ENCODE measurements around the gene OPCML.

Gene OPCML

GRCh38 chr11:133041928-133042882 is 490.1 kb downstream of the OPCML start:
- Histone ChIP-seq H3K4me3 (ENCODE audit: low read length in 2 of 2) (no peak overlapping the region), H3K9ac (ENCODE audit: low read length in 2 of 2) (no peak overlapping the region), H3K9me3 (ENCODE audit: control insufficient read depth in 2 of 2, low read length in 2 of 2) (no peaks in the 10 kb centered on the region), H3K4me1 (ENCODE audit: control insufficient read depth, insufficient read depth, low read length) (no peaks in the 10 kb centered on the region), H3K27me3 (ENCODE audit: control insufficient read depth in 1 of 2, insufficient read depth in 2 of 2, low read length in 2 of 2) (peaks cover 12 to 24% of the 10 kb centered on the region in 2 donors), H3K27ac (ENCODE audit: low read length) (no peak overlapping the region), H3K36me3 (ENCODE audit: control insufficient read depth in 2 of 2, insufficient read depth in 2 of 2, low read length in 2 of 2) (no peaks in the 10 kb centered on the region)

- Histone ChIP-seq H3K9ac (ENCODE audit: low read length in 2 of 2) (no peak overlapping the region), H3K27me3 (ENCODE audit: control insufficient read depth in 1 of 2, insufficient read depth in 2 of 2, low read length in 2 of 2) (peaks cover 9 to 21% of the 10 kb centered on the region in 2 donors), H3K36me3 (ENCODE audit: control insufficient read depth in 2 of 2, insufficient read depth in 2 of 2, low read length in 2 of 2) (no peaks in the 10 kb centered on the region), H3K27ac (ENCODE audit: low read length) (no peak overlapping the region), H3K4me3 (ENCODE audit: low read length in 2 of 2) (no peak overlapping the region), H3K9me3 (ENCODE audit: control insufficient read depth in 2 of 2, low read length in 2 of 2) (no peaks in the 10 kb centered on the region), H3K4me1 (ENCODE audit: control insufficient read depth, insufficient read depth, low read length) (no peaks in the 10 kb centered on the region)
Measured at GRCh38 chr11:133041181-133041580, 491.1 kb downstream of the OPCML start.

GRCh38 chr11:133040289-133040900 is 491.9 kb downstream of the OPCML start:
- no peaks in the 10 kb centered on the region for H3K4me1 ChIP-seq (ENCODE audit: control insufficient read depth, insufficient read depth, low read length)
- no peaks in the 10 kb centered on the region for H3K36me3 ChIP-seq (ENCODE audit: control insufficient read depth in 2 of 2, insufficient read depth in 2 of 2, low read length in 2 of 2)
- H3K27me3 ChIP-seq (ENCODE audit: control insufficient read depth in 1 of 2, insufficient read depth in 2 of 2, low read length in 2 of 2) = peaks cover 5 to 13% of the 10 kb centered on the region in 2 donors
- no peak overlapping the region for H3K4me3 ChIP-seq (ENCODE audit: low read length in 2 of 2)
- no peak overlapping the region for H3K9ac ChIP-seq (ENCODE audit: low read length in 2 of 2)
- H3K27ac ChIP-seq (ENCODE audit: low read length) = no peak overlapping the region
- no peaks in the 10 kb centered on the region for H3K9me3 ChIP-seq (ENCODE audit: control insufficient read depth in 2 of 2, low read length in 2 of 2)

- peaks cover 3 to 5% of the 10 kb centered on the region in 2 donors for H3K27me3 ChIP-seq (ENCODE audit: control insufficient read depth in 1 of 2, insufficient read depth in 2 of 2, low read length in 2 of 2)
Measured at GRCh38 chr11:133038850-133039249, 493.5 kb downstream of the OPCML start.

GRCh38 chr11:133034929-133035328 is 497.4 kb downstream of the OPCML start:
- no peak overlapping the region for H3K4me3 ChIP-seq (ENCODE audit: low read length in 2 of 2)
- H3K36me3 ChIP-seq (ENCODE audit: control insufficient read depth in 2 of 2, insufficient read depth in 2 of 2, low read length in 2 of 2) = no peaks in the 10 kb centered on the region
- H3K27ac ChIP-seq (ENCODE audit: low read length) = no peak overlapping the region
- H3K9me3 ChIP-seq (ENCODE audit: control insufficient read depth in 2 of 2, low read length in 2 of 2) = no peaks in the 10 kb centered on the region
- H3K4me1 ChIP-seq (ENCODE audit: control insufficient read depth, insufficient read depth, low read length) = no peaks in the 10 kb centered on the region
- no peaks in the 10 kb centered on the region for H3K27me3 ChIP-seq (ENCODE audit: control insufficient read depth in 1 of 2, insufficient read depth in 2 of 2, low read length in 2 of 2)
- H3K9ac ChIP-seq (ENCODE audit: low read length in 2 of 2) = no peak overlapping the region

More at GRCh38 chr11:133038850-133039249, 493.5 kb downstream of the OPCML start:
- H3K4me1 ChIP-seq (ENCODE audit: control insufficient read depth, insufficient read depth, low read length) = no peaks in the 10 kb centered on the region
- H3K36me3 ChIP-seq (ENCODE audit: control insufficient read depth in 2 of 2, insufficient read depth in 2 of 2, low read length in 2 of 2) = no peaks in the 10 kb centered on the region
- no peaks in the 10 kb centered on the region for H3K9me3 ChIP-seq (ENCODE audit: control insufficient read depth in 2 of 2, low read length in 2 of 2)
- H3K9ac ChIP-seq (ENCODE audit: low read length in 2 of 2) = no peak overlapping the region
- no peak overlapping the region for H3K27ac ChIP-seq (ENCODE audit: low read length)
- H3K4me3 ChIP-seq (ENCODE audit: low read length in 2 of 2) = no peak overlapping the region

- Histone ChIP-seq H3K4me3 (ENCODE audit: low read length in 2 of 2) (no peak overlapping the region), H3K4me1 (ENCODE audit: control insufficient read depth, insufficient read depth, low read length) (no peaks in the 10 kb centered on the region), H3K9ac (ENCODE audit: low read length in 2 of 2) (no peak overlapping the region), H3K27ac (ENCODE audit: low read length) (no peak overlapping the region), H3K27me3 (ENCODE audit: control insufficient read depth in 1 of 2, insufficient read depth in 2 of 2, low read length in 2 of 2) (peaks cover 0 to 8% of the 10 kb centered on the region in 2 donors), H3K36me3 (ENCODE audit: control insufficient read depth in 2 of 2, insufficient read depth in 2 of 2, low read length in 2 of 2) (no peaks in the 10 kb centered on the region), H3K9me3 (ENCODE audit: control insufficient read depth in 2 of 2, low read length in 2 of 2) (no peaks in the 10 kb centered on the region)
Measured at GRCh38 chr11:133029107-133029506, 503.2 kb downstream of the OPCML start.

- Histone ChIP-seq H3K9me3 (ENCODE audit: control insufficient read depth in 2 of 2, low read length in 2 of 2) (no peaks in the 10 kb centered on the region), H3K4me3 (ENCODE audit: low read length in 2 of 2) (no peak overlapping the region), H3K36me3 (ENCODE audit: control insufficient read depth in 2 of 2, insufficient read depth in 2 of 2, low read length in 2 of 2) (no peaks in the 10 kb centered on the region), H3K9ac (ENCODE audit: low read length in 2 of 2) (no peak overlapping the region), H3K27me3 (ENCODE audit: control insufficient read depth in 1 of 2, insufficient read depth in 2 of 2, low read length in 2 of 2) (peaks cover 0 to 12% of the 10 kb centered on the region in 2 donors), H3K27ac (ENCODE audit: low read length) (no peak overlapping the region), H3K4me1 (ENCODE audit: control insufficient read depth, insufficient read depth, low read length) (no peaks in the 10 kb centered on the region)
Measured at GRCh38 chr11:133026952-133027351, 505.3 kb downstream of the OPCML start.

GRCh38 chr11:133024301-133024700 is 508.0 kb downstream of the OPCML start:
- Histone ChIP-seq H3K36me3 (ENCODE audit: control insufficient read depth in 2 of 2, insufficient read depth in 2 of 2, low read length in 2 of 2) (no peaks in the 10 kb centered on the region), H3K9ac (ENCODE audit: low read length in 2 of 2) (no peak overlapping the region), H3K27me3 (ENCODE audit: control insufficient read depth in 1 of 2, insufficient read depth in 2 of 2, low read length in 2 of 2) (peaks cover 0 to 16% of the 10 kb centered on the region in 2 donors), H3K9me3 (ENCODE audit: control insufficient read depth in 2 of 2, low read length in 2 of 2) (no peaks in the 10 kb centered on the region), H3K4me1 (ENCODE audit: control insufficient read depth, insufficient read depth, low read length) (no peaks in the 10 kb centered on the region), H3K27ac (ENCODE audit: low read length) (no peak overlapping the region), H3K4me3 (ENCODE audit: low read length in 2 of 2) (no peak overlapping the region)

- no peaks in the 10 kb centered on the region for H3K9me3 ChIP-seq (ENCODE audit: control insufficient read depth in 2 of 2, low read length in 2 of 2)
- no peak overlapping the region for H3K27ac ChIP-seq (ENCODE audit: low read length)
- no peak overlapping the region for H3K9ac ChIP-seq (ENCODE audit: low read length in 2 of 2)
- no peaks in the 10 kb centered on the region for H3K4me1 ChIP-seq (ENCODE audit: control insufficient read depth, insufficient read depth, low read length)
- H3K4me3 ChIP-seq (ENCODE audit: low read length in 2 of 2) = no peak overlapping the region
- peaks cover 0 to 16% of the 10 kb centered on the region in 2 donors for H3K27me3 ChIP-seq (ENCODE audit: control insufficient read depth in 1 of 2, insufficient read depth in 2 of 2, low read length in 2 of 2)
- no peaks in the 10 kb centered on the region for H3K36me3 ChIP-seq (ENCODE audit: control insufficient read depth in 2 of 2, insufficient read depth in 2 of 2, low read length in 2 of 2)
Measured at GRCh38 chr11:133023232-133023631, 509.1 kb downstream of the OPCML start.

- Histone ChIP-seq H3K27me3 (ENCODE audit: control insufficient read depth in 1 of 2, insufficient read depth in 2 of 2, low read length in 2 of 2) (peaks cover 0 to 9% of the 10 kb centered on the region in 2 donors), H3K36me3 (ENCODE audit: control insufficient read depth in 2 of 2, insufficient read depth in 2 of 2, low read length in 2 of 2) (no peaks in the 10 kb centered on the region), H3K9ac (ENCODE audit: low read length in 2 of 2) (no peak overlapping the region), H3K9me3 (ENCODE audit: control insufficient read depth in 2 of 2, low read length in 2 of 2) (peaks cover 0 to 1% of the 10 kb centered on the region in 2 donors), H3K4me1 (ENCODE audit: control insufficient read depth, insufficient read depth, low read length) (no peaks in the 10 kb centered on the region), H3K27ac (ENCODE audit: low read length) (no peak overlapping the region), H3K4me3 (ENCODE audit: low read length in 2 of 2) (no peak overlapping the region)
Measured at GRCh38 chr11:133021553-133021952, 510.7 kb downstream of the OPCML start.

GRCh38 chr11:133020372-133020714 is 512.0 kb downstream of the OPCML start:
- Histone ChIP-seq H3K9me3 (ENCODE audit: control insufficient read depth in 2 of 2, low read length in 2 of 2) (peaks cover 0 to 2% of the 10 kb centered on the region in 2 donors), H3K9ac (ENCODE audit: low read length in 2 of 2) (no peak overlapping the region), H3K4me1 (ENCODE audit: control insufficient read depth, insufficient read depth, low read length) (no peaks in the 10 kb centered on the region), H3K4me3 (ENCODE audit: low read length in 2 of 2) (no peak overlapping the region), H3K36me3 (ENCODE audit: control insufficient read depth in 2 of 2, insufficient read depth in 2 of 2, low read length in 2 of 2) (no peaks in the 10 kb centered on the region), H3K27ac (ENCODE audit: low read length) (no peak overlapping the region), H3K27me3 (ENCODE audit: control insufficient read depth in 1 of 2, insufficient read depth in 2 of 2, low read length in 2 of 2) (peaks cover 0 to 9% of the 10 kb centered on the region in 2 donors)

Measured in stomach smooth muscle (tissue), 2 donors.